ENCODE data around the gene KIAA1755.

- TF ChIP-seq POLR2A (IDR thresholded peaks at IDR 0.05) (no peak), CTCF (IDR thresholded peaks at IDR 0.05 in 8 of 11, conservative IDR thresholded peaks at IDR 0.05 in 3 of 11) (no peak)
Measured at GRCh38 chr20:38262931-38263330, 2.4 kb upstream of the KIAA1755 start.

Data from spleen (tissue), 7 donors.